ENCODE results near the gene ALOXE3. TPM values are rescaled to one million over a fixed set of nuclear protein-coding genes. Genes with fewer than 3 reads are reported as not detected.

The ALOXE3 gene
- total and polyA plus RNA-seq, 2 experiments from 2014 or later = 0.10 to 0.27 TPM

DNA sequence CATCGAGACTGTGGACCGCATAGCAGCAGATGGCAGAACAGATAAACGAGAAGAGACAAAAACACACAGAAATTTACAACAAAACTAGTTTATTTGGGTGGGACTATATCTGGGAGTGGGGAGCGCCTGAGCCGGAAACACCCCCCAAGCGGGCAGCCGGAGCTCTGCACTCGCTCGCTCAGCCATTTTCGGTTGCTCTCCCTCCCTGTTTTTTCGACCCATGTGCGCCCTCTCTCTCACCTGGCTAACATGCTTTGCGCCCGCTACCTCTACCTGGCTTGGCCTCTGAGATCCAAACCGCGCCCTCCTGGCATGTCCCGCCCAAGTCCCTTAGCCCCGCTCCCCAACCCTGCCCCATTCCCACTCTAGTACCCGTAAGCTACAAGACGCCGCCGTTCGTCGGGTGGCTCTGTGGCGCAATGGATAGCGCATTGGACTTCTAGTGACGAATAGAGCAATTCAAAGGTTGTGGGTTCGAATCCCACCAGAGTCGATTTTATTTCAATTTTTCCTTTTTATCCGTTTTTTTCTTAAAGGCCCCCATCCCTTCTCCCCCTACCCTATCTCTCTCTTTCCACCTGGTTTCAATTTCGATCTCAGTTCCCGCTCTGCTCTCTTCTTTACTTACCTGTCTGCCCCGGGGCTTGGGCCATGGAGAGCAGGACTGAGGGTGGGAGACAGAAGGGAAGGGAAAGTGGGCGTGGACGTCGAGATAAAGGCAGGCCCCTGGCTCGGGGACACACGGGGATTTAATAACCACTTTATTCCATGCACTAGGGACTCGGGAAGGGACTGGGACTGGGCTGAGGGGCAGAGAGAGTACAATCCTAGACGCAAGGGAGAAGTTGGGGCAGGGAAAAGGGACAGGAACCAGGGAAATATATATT lies 2.4 kb upstream of the ALOXE3 start:
- H3K4me1 Mint-ChIP-seq = peaks cover 21% of the 10 kb centered on the region
- H3K4me1 ChIP-seq (ENCODE audit: insufficient read depth) = peaks cover 26% of the 10 kb centered on the region

More for the DNA sequence above, 2.4 kb upstream of the ALOXE3 start:
- H3K27me3 Mint-ChIP-seq (ENCODE audit: insufficient read depth, low read depth, poor library complexity) = peaks cover 90% of the 10 kb centered on the region
- Histone ChIP-seq H3K4me3 (peak overlapping the region; percentile 66), H3K36me3 (ENCODE audit: insufficient read depth) (no peaks in the 10 kb centered on the region), H3K79me2 (replicated peaks; ENCODE audit: insufficient read depth) (no peaks in the 10 kb centered on the region), H2AFZ (no peak overlapping the region), H3K4me2 (peak overlapping the region; percentile 94), H3K9me2 (ENCODE audit: insufficient read depth) (no peaks in the 10 kb centered on the region), H4K20me1 (replicated peaks; ENCODE audit: insufficient read depth) (peaks cover 3% of the 10 kb centered on the region; the same call in 1 of the 2 replicates), H3F3A (replicated peaks; ENCODE audit: low read depth) (peaks cover 10% of the 10 kb centered on the region; the same call in 1 of the 2 replicates), H3K27ac (ENCODE audit: low read depth) (no peak overlapping the region), H3K27me3 (ENCODE audit: insufficient read depth) (peaks cover 69% of the 10 kb centered on the region)
- DNase-seq (ENCODE audit: low spot score) (peak; percentile 90), ATAC-seq (peak; percentile 9)
- H3K36me3 Mint-ChIP-seq (ENCODE audit: low read depth) = peaks cover 13% of the 10 kb centered on the region
- H3K27ac Mint-ChIP-seq = peak overlapping the region; percentile 81; the same call in 1 of the 2 replicates
- peak overlapping the region; percentile 83 for H3K4me3 Mint-ChIP-seq
- H3K9me3 Mint-ChIP-seq = peaks cover 24% of the 10 kb centered on the region
- TF ChIP-seq ZNF114 (CRISPR knock-in tag; IDR thresholded peaks at IDR 0.05) (no peak), CREB1 (CRISPR knock-in tag; IDR thresholded peaks at IDR 0.05; ENCODE audit: low read depth) (peak; percentile 70), ZNF331 (CRISPR knock-in tag; IDR thresholded peaks at IDR 0.05; ENCODE audit: low read depth) (no peak), EZH2 (IDR thresholded peaks at IDR 0.05; ENCODE audit: low read depth, unreplicated experiment) (peak; percentile 41), STAT1 (IDR thresholded peaks at IDR 0.05; ENCODE audit: unreplicated experiment) (no peak)
- TF ChIP-seq, protein P1, sequence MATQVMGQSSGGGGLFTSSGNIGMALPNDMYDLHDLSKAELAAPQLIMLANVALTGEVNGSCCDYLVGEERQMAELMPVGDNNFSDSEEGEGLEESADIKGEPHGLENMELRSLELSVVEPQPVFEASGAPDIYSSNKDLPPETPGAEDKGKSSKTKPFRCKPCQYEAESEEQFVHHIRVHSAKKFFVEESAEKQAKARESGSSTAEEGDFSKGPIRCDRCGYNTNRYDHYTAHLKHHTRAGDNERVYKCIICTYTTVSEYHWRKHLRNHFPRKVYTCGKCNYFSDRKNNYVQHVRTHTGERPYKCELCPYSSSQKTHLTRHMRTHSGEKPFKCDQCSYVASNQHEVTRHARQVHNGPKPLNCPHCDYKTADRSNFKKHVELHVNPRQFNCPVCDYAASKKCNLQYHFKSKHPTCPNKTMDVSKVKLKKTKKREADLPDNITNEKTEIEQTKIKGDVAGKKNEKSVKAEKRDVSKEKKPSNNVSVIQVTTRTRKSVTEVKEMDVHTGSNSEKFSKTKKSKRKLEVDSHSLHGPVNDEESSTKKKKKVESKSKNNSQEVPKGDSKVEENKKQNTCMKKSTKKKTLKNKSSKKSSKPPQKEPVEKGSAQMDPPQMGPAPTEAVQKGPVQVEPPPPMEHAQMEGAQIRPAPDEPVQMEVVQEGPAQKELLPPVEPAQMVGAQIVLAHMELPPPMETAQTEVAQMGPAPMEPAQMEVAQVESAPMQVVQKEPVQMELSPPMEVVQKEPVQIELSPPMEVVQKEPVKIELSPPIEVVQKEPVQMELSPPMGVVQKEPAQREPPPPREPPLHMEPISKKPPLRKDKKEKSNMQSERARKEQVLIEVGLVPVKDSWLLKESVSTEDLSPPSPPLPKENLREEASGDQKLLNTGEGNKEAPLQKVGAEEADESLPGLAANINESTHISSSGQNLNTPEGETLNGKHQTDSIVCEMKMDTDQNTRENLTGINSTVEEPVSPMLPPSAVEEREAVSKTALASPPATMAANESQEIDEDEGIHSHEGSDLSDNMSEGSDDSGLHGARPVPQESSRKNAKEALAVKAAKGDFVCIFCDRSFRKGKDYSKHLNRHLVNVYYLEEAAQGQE (IDR thresholded peaks at IDR 0.05; ENCODE audit: unreplicated experiment) = no peak
- TF ChIP-seq, protein P2, sequence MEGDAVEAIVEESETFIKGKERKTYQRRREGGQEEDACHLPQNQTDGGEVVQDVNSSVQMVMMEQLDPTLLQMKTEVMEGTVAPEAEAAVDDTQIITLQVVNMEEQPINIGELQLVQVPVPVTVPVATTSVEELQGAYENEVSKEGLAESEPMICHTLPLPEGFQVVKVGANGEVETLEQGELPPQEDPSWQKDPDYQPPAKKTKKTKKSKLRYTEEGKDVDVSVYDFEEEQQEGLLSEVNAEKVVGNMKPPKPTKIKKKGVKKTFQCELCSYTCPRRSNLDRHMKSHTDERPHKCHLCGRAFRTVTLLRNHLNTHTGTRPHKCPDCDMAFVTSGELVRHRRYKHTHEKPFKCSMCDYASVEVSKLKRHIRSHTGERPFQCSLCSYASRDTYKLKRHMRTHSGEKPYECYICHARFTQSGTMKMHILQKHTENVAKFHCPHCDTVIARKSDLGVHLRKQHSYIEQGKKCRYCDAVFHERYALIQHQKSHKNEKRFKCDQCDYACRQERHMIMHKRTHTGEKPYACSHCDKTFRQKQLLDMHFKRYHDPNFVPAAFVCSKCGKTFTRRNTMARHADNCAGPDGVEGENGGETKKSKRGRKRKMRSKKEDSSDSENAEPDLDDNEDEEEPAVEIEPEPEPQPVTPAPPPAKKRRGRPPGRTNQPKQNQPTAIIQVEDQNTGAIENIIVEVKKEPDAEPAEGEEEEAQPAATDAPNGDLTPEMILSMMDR (conservative IDR thresholded peaks at IDR 0.05; ENCODE audit: low read depth in 2 of 2) = peak; percentile 10 to 52; a peak in 3 of 4 replicates

All from GM23338 (cell line).